ENCODE data around the gene MMD.
"Not testable (repeated sequence)": the region's sequence is repeated elsewhere in the genome, so short reads cannot be mapped to it uniquely, and the experiment has no call there.

MMD gene

GRCh38 chr17:55442953-55443683 lies 21.5 kb upstream of the MMD start:
- no peak for FAIRE-seq

GRCh38 chr17:55442462-55442861 lies 20.8 kb upstream of the MMD start:
- FAIRE-seq, result no peak

- no peak for FAIRE-seq
Measured at GRCh38 chr17:55441544-55441943, 19.9 kb upstream of the MMD start.

- FAIRE-seq, result no peak
Measured at GRCh38 chr17:55440391-55440790, 18.8 kb upstream of the MMD start.

GRCh38 chr17:55437159-55437605 lies 15.5 kb upstream of the MMD start:
- no peak for FAIRE-seq

GRCh38 chr17:55436224-55437158 lies 14.9 kb upstream of the MMD start:
- no peak for FAIRE-seq

- no peak for FAIRE-seq
Measured at GRCh38 chr17:55435408-55435807, 13.8 kb upstream of the MMD start.

- FAIRE-seq, result no peak
Measured at GRCh38 chr17:55434721-55435120, 13.1 kb upstream of the MMD start.

- FAIRE-seq, result no peak
Measured at GRCh38 chr17:55433629-55434422, 12.2 kb upstream of the MMD start.

GRCh38 chr17:55433029-55433628 lies 11.5 kb upstream of the MMD start:
- FAIRE-seq, result no peak

GRCh38 chr17:55432358-55433028 lies 10.9 kb upstream of the MMD start:
- no peak for FAIRE-seq

GRCh38 chr17:55431914-55432313 lies 10.3 kb upstream of the MMD start:
- FAIRE-seq, result not testable (repeated sequence)

- no peak for FAIRE-seq
Measured at GRCh38 chr17:55430541-55431288, 9.1 kb upstream of the MMD start.

- FAIRE-seq, result no peak
Measured at GRCh38 chr17:55427587-55427882, 5.9 kb upstream of the MMD start.

- FAIRE-seq, result no peak
Measured at GRCh38 chr17:55426851-55427586, 5.4 kb upstream of the MMD start.

- FAIRE-seq, result no peak
Measured at GRCh38 chr17:55424893-55425540, 3.4 kb upstream of the MMD start.

- no peak for FAIRE-seq
Measured at GRCh38 chr17:55423535-55423934, 1.9 kb upstream of the MMD start.

GRCh38 chr17:55422828-55423164 lies 1.2 kb upstream of the MMD start:
- not testable (repeated sequence) for FAIRE-seq

- no peak for FAIRE-seq
Measured at GRCh38 chr17:55420776-55421178, 858 bp downstream of the MMD start.

GRCh38 chr17:55420067-55420775 lies 1.4 kb downstream of the MMD start:
- FAIRE-seq, result no peak

All from TTC549 (cell line).